ENCODE data around the gene SH3TC1. TPM values are rescaled to one million over a fixed set of nuclear protein-coding genes. Genes with fewer than 3 reads are reported as not detected.

SH3TC1 gene
- total and polyA plus RNA-seq, 10 of the 15 experiments (the other 5 are each of a cell fraction or from before 2014, with no cell fraction given) = 0.19 to 47.0 (median 18.4) TPM

DNA sequence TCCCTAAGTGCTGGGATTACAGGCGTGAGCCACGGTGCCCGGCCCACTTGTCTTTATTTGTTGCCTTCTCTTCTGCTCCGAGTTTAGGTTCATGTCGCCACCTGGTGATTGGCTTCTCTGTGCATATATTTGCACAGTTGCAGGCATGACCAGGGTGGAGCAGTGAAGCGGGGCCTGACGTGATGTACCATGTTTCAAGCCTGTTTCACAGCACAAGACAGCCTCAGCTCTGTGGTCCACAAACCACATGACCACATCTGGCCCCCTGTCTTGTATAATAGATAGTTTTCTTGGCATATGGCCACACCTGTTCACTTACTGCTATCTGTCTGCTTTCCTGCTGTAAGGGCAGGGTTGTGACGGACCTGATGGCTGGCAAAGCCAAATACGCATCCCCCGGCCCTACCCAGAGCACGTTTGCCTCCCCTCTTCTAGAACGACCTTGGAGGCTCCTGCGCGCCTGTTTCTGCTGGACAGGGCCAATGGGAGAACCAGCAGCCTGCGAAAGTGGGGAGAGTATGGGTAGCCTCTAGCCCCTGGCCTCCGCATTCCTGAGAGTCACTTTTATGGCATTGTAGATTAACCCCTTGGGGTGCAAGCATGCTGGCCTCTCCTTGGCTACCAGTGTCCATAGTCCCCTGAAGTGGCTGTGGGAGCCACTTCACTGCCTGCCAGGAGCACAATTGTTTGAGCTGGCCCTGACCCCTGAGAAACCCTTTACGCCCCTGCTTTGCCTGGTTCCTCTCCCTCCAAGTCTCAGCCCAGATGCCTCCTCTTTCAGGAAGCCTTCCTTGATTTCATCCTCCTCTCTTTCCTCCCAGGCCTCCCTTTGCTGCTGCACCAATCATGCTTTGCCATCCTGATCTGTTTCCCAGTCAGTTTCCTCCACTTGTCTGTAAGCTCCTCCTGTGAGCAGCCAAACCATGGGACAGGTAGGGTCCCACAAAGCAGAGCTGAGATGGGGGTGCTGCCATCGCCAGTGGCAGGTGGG, 6.0 kb upstream of the SH3TC1 start (continued):
- 0 out of 2 replicates have a peak, but pooled peaks have one; percentile 4 for TF ChIP-seq BCL11A (IDR thresholded peaks at IDR 0.05; ENCODE audit: low read depth, low read length)
- peak; percentile 35 to 51; a peak in 2 of 4 replicates for TF ChIP-seq EP300 (IDR thresholded peaks at IDR 0.05; ENCODE audit: borderline replicate concordance in 1 of 2, control insufficient read depth in 1 of 2, low read depth in 2 of 2, low read length in 2 of 2)
- peak; percentile 67; the same call in 1 of the 2 replicates for TF ChIP-seq GATAD2B (conservative IDR thresholded peaks at IDR 0.05; ENCODE audit: low read depth)
- TF ChIP-seq KAT2A (conservative IDR thresholded peaks at IDR 0.05; ENCODE audit: control insufficient read depth, low read depth, low read length) = no peak
- TF ChIP-seq ATF7 (IDR thresholded peaks at IDR 0.05; ENCODE audit: low read depth) = peak; percentile 70; the same call in 1 of the 2 replicates
- TF ChIP-seq CTCF (IDR thresholded peaks at IDR 0.05 in 2 of 3, conservative IDR thresholded peaks at IDR 0.05 in 1 of 3; ENCODE audit: control insufficient read depth in 2 of 3, extremely low read depth in 1 of 3, insufficient read depth in 1 of 3, low read depth in 3 of 3, low read length in 3 of 3) = peak; percentile 37 to 72 (median 48); a peak in 5 of 6 replicates
- no peak for TF ChIP-seq CHD1 (IDR thresholded peaks at IDR 0.05; ENCODE audit: low read depth, low read length)

Measured in GM12878 (cell line).